Progenitor cell of endocrine pancreas (in vitro differentiated cells): ENCODE data around the gene SLC25A13. TPM values are rescaled to one million over a fixed set of nuclear protein-coding genes. Genes with fewer than 3 reads are reported as not detected.

Experiments used
- DNase-seq: peaks from one replicate; pipeline ENCODE4 v3.0.0; 2021; ENCODE audit warnings: low spot score; ENCODE audit not compliant: unreplicated experiment
- H3K27ac Mint-ChIP-seq: 2 replicates; pipeline ENCODE4 v1.8.0; 2021; ENCODE audit warnings: mild to moderate bottlenecking, moderate library complexity, mixed read lengths
- H3K27me3 Mint-ChIP-seq: 2 replicates; pipeline ENCODE4 v1.8.0; 2021; ENCODE audit warnings: mixed read lengths
- H3K36me3 Mint-ChIP-seq: 2 replicates; pipeline ENCODE4 v1.8.0; 2022; ENCODE audit warnings: mixed read lengths; ENCODE audit not compliant: insufficient read depth
- H3K4me1 Mint-ChIP-seq: 2 replicates; pipeline ENCODE4 v1.8.0; 2021; ENCODE audit warnings: low read depth, mixed read lengths
- H3K4me3 Mint-ChIP-seq: 2 replicates; pipeline ENCODE4 v1.8.0; 2021; ENCODE audit warnings: low read depth, mild to moderate bottlenecking, moderate library complexity, mixed read lengths
- H3K9me3 Mint-ChIP-seq: 2 replicates; pipeline ENCODE4 v1.8.0; 2021; ENCODE audit warnings: low read depth, mixed read lengths
- total RNA-seq: library from RNA; stranded (reverse); gene quantifications from 2 replicates; pipeline ENCODE4 v1.2.1, GENCODE V29; 2021
- TF ChIP-seq, protein P1 (sequence below): fragments of 200-600 bp; sonication (generic); IDR thresholded peaks from one replicate; pipeline ENCODE4 v1.5.0; 2021; ENCODE audit warnings: antibody characterized with exemption, mild to moderate bottlenecking; ENCODE audit not compliant: unreplicated experiment

Gene SLC25A13
- total RNA-seq, 1 donor from 2014 or later: 54.0 TPM

DNA sequence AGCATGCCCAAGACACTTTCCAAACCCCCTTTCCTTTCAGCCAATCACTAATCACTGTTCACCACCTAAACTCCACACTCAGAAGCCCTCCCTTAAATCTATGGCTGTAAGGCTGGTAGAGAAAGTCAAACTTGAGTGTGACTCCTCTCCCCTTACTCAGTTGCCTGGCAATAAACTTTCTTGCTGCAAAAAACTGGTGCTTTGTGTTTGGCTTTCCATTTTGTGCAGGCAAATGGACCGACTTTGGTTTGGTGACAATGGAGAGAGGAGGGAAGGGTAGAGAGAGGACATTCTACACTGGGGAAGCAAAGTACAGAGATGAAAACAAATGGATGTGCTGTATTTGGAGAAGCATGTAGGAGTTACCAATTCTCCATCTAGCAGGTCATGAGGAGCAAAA is 84.9 kb downstream of the SLC25A13 start:
- Mint-ChIP-seq H3K27me3 (no peaks in the 10 kb centered on the region), H3K27ac (no peak overlapping the region), H3K36me3 (peaks cover 1% of the 10 kb centered on the region), H3K4me3 (no peak overlapping the region), H3K9me3 (no peaks in the 10 kb centered on the region), H3K4me1 (peaks cover 4% of the 10 kb centered on the region)
- TF ChIP-seq, protein P1, sequence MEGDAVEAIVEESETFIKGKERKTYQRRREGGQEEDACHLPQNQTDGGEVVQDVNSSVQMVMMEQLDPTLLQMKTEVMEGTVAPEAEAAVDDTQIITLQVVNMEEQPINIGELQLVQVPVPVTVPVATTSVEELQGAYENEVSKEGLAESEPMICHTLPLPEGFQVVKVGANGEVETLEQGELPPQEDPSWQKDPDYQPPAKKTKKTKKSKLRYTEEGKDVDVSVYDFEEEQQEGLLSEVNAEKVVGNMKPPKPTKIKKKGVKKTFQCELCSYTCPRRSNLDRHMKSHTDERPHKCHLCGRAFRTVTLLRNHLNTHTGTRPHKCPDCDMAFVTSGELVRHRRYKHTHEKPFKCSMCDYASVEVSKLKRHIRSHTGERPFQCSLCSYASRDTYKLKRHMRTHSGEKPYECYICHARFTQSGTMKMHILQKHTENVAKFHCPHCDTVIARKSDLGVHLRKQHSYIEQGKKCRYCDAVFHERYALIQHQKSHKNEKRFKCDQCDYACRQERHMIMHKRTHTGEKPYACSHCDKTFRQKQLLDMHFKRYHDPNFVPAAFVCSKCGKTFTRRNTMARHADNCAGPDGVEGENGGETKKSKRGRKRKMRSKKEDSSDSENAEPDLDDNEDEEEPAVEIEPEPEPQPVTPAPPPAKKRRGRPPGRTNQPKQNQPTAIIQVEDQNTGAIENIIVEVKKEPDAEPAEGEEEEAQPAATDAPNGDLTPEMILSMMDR: no peak
- no peak for DNase-seq

DNA sequence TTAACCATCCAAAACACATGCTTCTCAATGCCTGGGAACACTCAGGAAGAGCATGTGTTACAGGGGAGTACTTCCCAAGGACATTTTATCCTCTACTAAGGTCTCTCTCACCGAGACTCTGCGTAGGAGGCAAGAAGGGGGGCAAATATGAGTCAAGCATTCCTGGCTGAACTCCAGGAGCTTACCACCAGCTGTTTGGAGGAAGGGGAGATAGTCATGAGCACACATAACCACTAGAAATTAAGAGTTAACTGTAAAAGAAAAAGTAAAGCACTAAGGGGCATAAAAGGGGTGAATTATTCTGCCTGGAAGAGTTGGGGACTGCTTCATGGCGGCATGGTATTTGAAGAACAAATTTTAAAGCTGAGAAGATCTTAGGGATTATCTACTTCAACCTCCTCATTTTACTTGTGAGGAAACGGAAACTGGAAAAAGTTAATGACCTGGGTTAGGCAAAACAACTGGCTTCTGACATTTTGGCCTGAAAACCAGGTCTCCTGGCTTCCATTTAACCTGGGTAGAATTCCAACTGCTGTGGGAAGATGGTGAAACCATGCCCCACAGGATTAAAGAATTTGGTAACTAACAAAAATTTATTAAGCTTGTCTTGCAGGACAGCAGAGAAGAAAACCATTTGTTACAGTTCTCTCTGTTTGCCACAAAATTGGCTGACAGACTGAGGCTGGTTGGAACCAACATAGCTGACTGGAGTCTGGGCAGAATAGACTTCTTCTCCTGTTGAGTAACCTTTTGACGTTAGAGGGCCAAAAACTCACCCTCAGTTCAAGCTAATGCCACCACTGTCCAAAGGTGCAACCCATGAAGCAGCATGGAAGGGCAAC is 85.5 kb downstream of the SLC25A13 start:
- H3K9me3 Mint-ChIP-seq: no peaks in the 10 kb centered on the region
- TF ChIP-seq, protein P1: no peak
- H3K4me3 Mint-ChIP-seq: no peak overlapping the region
- peaks cover 7% of the 10 kb centered on the region for H3K36me3 Mint-ChIP-seq
- no peaks in the 10 kb centered on the region for H3K27me3 Mint-ChIP-seq
- peaks cover 4% of the 10 kb centered on the region for H3K4me1 Mint-ChIP-seq
- no peak for DNase-seq
- H3K27ac Mint-ChIP-seq: no peak overlapping the region

DNA sequence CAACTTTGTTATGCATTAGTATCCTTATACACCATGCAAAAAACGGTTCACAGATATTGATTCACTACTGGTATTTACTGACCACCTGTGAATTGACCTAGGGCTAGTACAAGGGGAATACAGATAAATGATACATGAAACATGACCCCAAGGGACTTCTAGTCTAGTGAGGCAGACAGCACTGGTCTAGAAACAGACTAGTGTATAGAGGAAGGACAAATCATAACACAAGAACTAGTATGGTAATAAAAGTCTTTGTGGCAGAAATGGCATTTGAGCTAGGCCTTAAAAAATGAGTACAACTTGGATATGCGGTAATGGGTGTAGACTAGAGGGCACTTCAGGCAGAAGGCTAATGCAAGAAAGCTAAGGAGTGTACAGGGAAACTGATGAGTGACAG is 86.6 kb downstream of the SLC25A13 start:
- Mint-ChIP-seq H3K27ac (no peak overlapping the region), H3K9me3 (no peaks in the 10 kb centered on the region), H3K4me1 (peaks cover 4% of the 10 kb centered on the region), H3K36me3 (peaks cover 15% of the 10 kb centered on the region), H3K4me3 (no peak overlapping the region), H3K27me3 (no peaks in the 10 kb centered on the region)
- DNase-seq: no peak
- TF ChIP-seq, protein P1: no peak

DNA sequence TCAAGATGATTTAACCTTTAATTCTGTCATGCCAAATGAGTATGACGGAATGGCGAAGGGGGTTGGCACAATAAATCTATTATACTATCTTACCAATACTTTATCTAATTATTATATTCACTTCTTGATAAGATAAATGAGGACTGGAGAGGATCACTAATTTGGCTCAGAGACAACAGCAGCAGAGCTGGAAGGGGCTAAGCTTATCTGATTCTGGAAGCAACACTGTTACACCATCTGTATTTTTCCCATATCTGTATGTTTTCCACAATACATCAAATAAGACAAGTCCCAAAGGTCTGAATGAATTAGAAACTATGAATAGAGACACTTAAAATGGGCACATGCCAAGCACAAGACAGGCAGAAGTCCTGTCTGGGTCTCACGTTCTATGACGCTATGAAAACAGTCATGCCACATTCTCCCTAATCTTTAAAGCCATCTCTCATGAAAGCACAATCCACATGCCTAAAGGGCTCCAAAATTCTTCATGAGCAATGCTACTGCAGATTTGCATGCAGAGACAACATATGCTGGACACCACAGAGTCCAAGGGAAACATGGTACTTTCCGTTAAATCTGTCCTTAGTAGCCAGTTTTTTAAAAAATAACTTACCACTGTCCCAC is 88.3 kb downstream of the SLC25A13 start:
- no peak for DNase-seq
- no peak overlapping the region for H3K27ac Mint-ChIP-seq
- H3K4me3 Mint-ChIP-seq: no peak overlapping the region
- TF ChIP-seq, protein P1: no peak
- peaks cover 27% of the 10 kb centered on the region for H3K36me3 Mint-ChIP-seq
- H3K27me3 Mint-ChIP-seq: no peaks in the 10 kb centered on the region
- H3K4me1 Mint-ChIP-seq: peaks cover 4% of the 10 kb centered on the region
- peaks cover 7% of the 10 kb centered on the region for H3K9me3 Mint-ChIP-seq

DNA sequence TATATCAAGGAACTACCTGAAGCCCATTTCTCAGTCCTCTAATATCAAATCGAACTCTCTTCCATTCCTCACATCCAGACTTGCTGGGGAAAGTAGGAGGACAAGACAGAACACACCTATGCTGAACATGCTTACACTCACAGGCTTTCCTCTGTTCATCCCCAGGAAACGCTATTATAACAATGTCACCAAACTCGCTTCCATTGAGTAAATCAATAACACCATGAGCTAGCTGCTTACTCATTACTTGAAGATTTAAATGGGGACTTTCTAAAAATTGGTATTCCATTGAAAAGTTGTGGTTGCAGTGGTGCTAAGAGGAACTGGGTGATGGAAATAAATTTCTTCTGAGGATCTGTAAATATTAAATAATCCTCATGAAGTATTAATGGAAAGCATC is 88.8 kb downstream of the SLC25A13 start:
- no peaks in the 10 kb centered on the region for H3K27me3 Mint-ChIP-seq
- H3K4me1 Mint-ChIP-seq: peaks cover 4% of the 10 kb centered on the region
- no peak for DNase-seq
- H3K4me3 Mint-ChIP-seq: no peak overlapping the region
- no peak overlapping the region for H3K27ac Mint-ChIP-seq
- TF ChIP-seq, protein P1: no peak
- H3K36me3 Mint-ChIP-seq: peaks cover 29% of the 10 kb centered on the region
- peaks cover 7% of the 10 kb centered on the region for H3K9me3 Mint-ChIP-seq
